PC-3 (cell line): ENCODE measurements around the gene ZNF3. TPM values are rescaled to one million over a fixed set of nuclear protein-coding genes. Genes with fewer than 3 reads are reported as not detected.
A peak's percentile ranks its signal among the peaks of the same experiment; 100 is the strongest.

Source experiments
- ATAC-seq: fragments of 200-7000 bp; cut with Tn5 transposase; 2 replicates; pipeline ENCODE4 v1.9.1; 2020; ENCODE audit warnings: mild to moderate bottlenecking, moderate library complexity
- BruUV-seq: library from RNA; stranded (reverse); fragments of 400-500 nt; replicated peaks from 2 replicates; lab custom pipeline; 2021; lab: Mats Ljungman, UMichigan
- CTCF ChIA-PET: fragments of 300-600 bp; sonication (Branson Sonifier 250); formaldehyde crosslinking; loops from one replicate; lab custom pipeline; 2022; ENCODE audit warnings: antibody characterized with exemption; lab: Charles Lee
- POLR2A ChIA-PET: fragments of 300-600 bp; sonication (Branson Sonifier 250); formaldehyde crosslinking; loops from one replicate; lab custom pipeline; 2022; ENCODE audit warnings: antibody characterized with exemption; ENCODE audit not compliant: unreplicated experiment; lab: Charles Lee
- DNase-seq: peaks from one replicate; pipeline ENCODE4 v3.0.0-alpha.2; 2015
- H2AFZ ChIP-seq: fragments of 300-600 bp; sonication (generic); 2 replicates; pipeline ENCODE4 v1.6.0; 2016; ENCODE audit warnings: antibody characterized with exemption, low read length
- H3F3A ChIP-seq: fragments of 300-600 bp; sonication (generic); one replicate; pipeline ENCODE4 v1.6.0; 2017; ENCODE audit warnings: antibody characterized with exemption, low read length, control low read depth, mild to moderate bottlenecking; ENCODE audit not compliant: unreplicated experiment
- H3K27ac ChIP-seq: fragments of 300-600 bp; sonication (generic); 2 replicates; pipeline ENCODE4 v1.5.1; 2016; ENCODE audit warnings: mild to moderate bottlenecking, low read length
- H3K27me3 ChIP-seq: fragments of 300-600 bp; sonication (generic); 2 replicates; pipeline ENCODE4 v1.6.1; 2016; ENCODE audit warnings: low read length, mixed read lengths
- H3K36me3 ChIP-seq: fragments of 300-600 bp; sonication (generic); 2 replicates; pipeline ENCODE4 v1.6.1; 2016; ENCODE audit warnings: low read depth, mixed run types, low read length, mixed read lengths
- H3K4me1 ChIP-seq: fragments of 300-600 bp; sonication (generic); 2 replicates; pipeline ENCODE4 v1.5.1; 2016; ENCODE audit warnings: low read length; ENCODE audit not compliant: insufficient read depth
- H3K4me2 ChIP-seq: fragments of 300-600 bp; sonication (generic); 2 replicates; pipeline ENCODE4 v1.6.0; 2016; ENCODE audit warnings: low read length
- H3K4me3 ChIP-seq: fragments of 300-600 bp; sonication (generic); 2 replicates; pipeline ENCODE4 v1.5.1; 2016; ENCODE audit warnings: mild to moderate bottlenecking, low read length, mixed read lengths
- H3K79me2 ChIP-seq: fragments of 300-600 bp; sonication (generic); 2 replicates; pipeline ENCODE4 v1.6.1; 2017; ENCODE audit warnings: low read length, mixed read lengths
- H3K9ac ChIP-seq: fragments of 300-600 bp; sonication (generic); 2 replicates; pipeline ENCODE4 v1.6.0; 2016; ENCODE audit warnings: mild to moderate bottlenecking, low read length
- H3K9me2 ChIP-seq: fragments of 300-600 bp; sonication (generic); replicated peaks from 2 replicates; pipeline ENCODE4 v1.6.1; 2016; ENCODE audit warnings: mixed run types, low read length, mixed read lengths
- H3K9me3 ChIP-seq: fragments of 300-600 bp; sonication (generic); 2 replicates; pipeline ENCODE4 v1.6.1; 2016; ENCODE audit warnings: low read length, mixed read lengths
- H4K20me1 ChIP-seq: fragments of 300-600 bp; sonication (generic); 2 replicates; pipeline ENCODE4 v1.6.1; 2016; ENCODE audit warnings: low read length, mixed read lengths
- CTCF ChIP-seq: fragments of 300-600 bp; sonication (generic); conservative IDR thresholded peaks from 2 replicates; pipeline ENCODE4 v1.5.1; 2017; ENCODE audit warnings: antibody characterized with exemption, low read depth, mild to moderate bottlenecking, low read length
- EZH2 ChIP-seq: fragments of 300-600 bp; sonication (generic); IDR thresholded peaks from one replicate; pipeline ENCODE4 v1.6.1; 2017; ENCODE audit warnings: antibody characterized with exemption, mild to moderate bottlenecking, low read length; ENCODE audit not compliant: unreplicated experiment
- EZH2phosphoT487 ChIP-seq: fragments of 300-600 bp; sonication (generic); IDR thresholded peaks from 2 replicates; pipeline ENCODE4 v1.6.1; 2018; ENCODE audit warnings: mild to moderate bottlenecking, antibody characterized with exemption, low read length, borderline replicate concordance
- intact Hi-C: fragments of 100-400 bp; cut with micrococcal nuclease; formaldehyde crosslinking; loops from 2 replicates; pipeline ENCODE4 v1.9.0; 2023
- total RNA-seq: library from RNA; depleted of rRNA; stranded (reverse); fragments of >200 nt; gene quantifications from 2 replicates; pipeline ENCODE4 v1.2.3, GENCODE V29; 2014

Gene ZNF3
- total RNA-seq, 1 experiment from 2014 or later: 16.5 TPM

GRCh38 chr7:100071018-100071723 lies 10.4 kb downstream of the ZNF3 start:
- ChIA-PET POLR2A (interaction anchor here (0.6 to 0.7 kb wide), 2 partner anchors 15 to 25 kb away, joined by 3 to 4 read pairs; no protein-coding TSS in a partner anchor), CTCF (no interaction called here)

GRCh38 chr7:100069991-100070390 lies 11.5 kb downstream of the ZNF3 start:
- BruUV-seq: no TSS peak
- TF ChIP-seq EZH2phosphoT487 (no peak), CTCF (no peak), EZH2 (no peak)
- Histone ChIP-seq H2AFZ (no peak overlapping the region), H3F3A (no peaks in the 10 kb centered on the region), H3K9me3 (peaks cover 18% of the 10 kb centered on the region), H3K4me3 (no peak overlapping the region), H3K4me2 (no peak overlapping the region), H3K9ac (no peak overlapping the region), H4K20me1 (no peaks in the 10 kb centered on the region), H3K79me2 (no peaks in the 10 kb centered on the region), H3K27ac (no peak overlapping the region), H3K36me3 (peaks cover 52% of the 10 kb centered on the region), H3K9me2 (no peaks in the 10 kb centered on the region), H3K4me1 (no peaks in the 10 kb centered on the region), H3K27me3 (no peaks in the 10 kb centered on the region)
- intact Hi-C loops: no loop called here
- ChIA-PET CTCF (no interaction called here), POLR2A (no interaction called here)
- DNase-seq: no peak
- no peak for ATAC-seq

More at GRCh38 chr7:100071018-100071723, 10.4 kb downstream of the ZNF3 start:
- Histone ChIP-seq H3K9ac (no peak overlapping the region), H2AFZ (no peak overlapping the region), H4K20me1 (no peaks in the 10 kb centered on the region), H3K4me1 (no peaks in the 10 kb centered on the region), H3K27ac (no peak overlapping the region), H3K36me3 (peaks cover 64% of the 10 kb centered on the region), H3K4me2 (no peak overlapping the region), H3K4me3 (no peak overlapping the region; the same call in 1 of the 2 replicates), H3K9me2 (no peaks in the 10 kb centered on the region), H3F3A (no peaks in the 10 kb centered on the region), H3K9me3 (peaks cover 18% of the 10 kb centered on the region), H3K79me2 (no peaks in the 10 kb centered on the region), H3K27me3 (no peaks in the 10 kb centered on the region)
- no peak for TF ChIP-seq CTCF
- no peak for TF ChIP-seq EZH2phosphoT487
- no peak for TF ChIP-seq EZH2
- no peak for ATAC-seq
- no TSS peak for BruUV-seq
- DNase-seq: no peak
- intact Hi-C loops: no loop called here

GRCh38 chr7:100066953-100067352 lies 14.6 kb downstream of the ZNF3 start:
- Histone ChIP-seq H3K9ac (no peak overlapping the region), H3K79me2 (no peaks in the 10 kb centered on the region), H3K36me3 (peaks cover 23% of the 10 kb centered on the region), H3K4me2 (no peak overlapping the region), H3K27ac (no peak overlapping the region), H3K4me3 (no peak overlapping the region), H2AFZ (no peak overlapping the region), H3K27me3 (no peaks in the 10 kb centered on the region), H4K20me1 (no peaks in the 10 kb centered on the region), H3K9me2 (no peaks in the 10 kb centered on the region), H3K4me1 (no peaks in the 10 kb centered on the region), H3K9me3 (peaks cover 12% of the 10 kb centered on the region), H3F3A (no peaks in the 10 kb centered on the region)
- intact Hi-C loops: no loop called here
- CTCF ChIA-PET: no interaction called here
- peak; percentile 45 for ATAC-seq
- TF ChIP-seq CTCF (no peak), EZH2 (no peak), EZH2phosphoT487 (no peak)
- no peak for DNase-seq
- BruUV-seq: TSS peak; percentile 3
- POLR2A ChIA-PET: no interaction called here
